CD4-positive, alpha-beta T cell treated with Interleukin-2 at 100 ng/mL for 4 hours (primary cell): ENCODE data around the gene GAB2.

Source experiments
- DNase-seq: peaks from one replicate; pipeline ENCODE4 v3.0.0-alpha.2; 2020; ENCODE audit warnings: low spot score

The GAB2 gene

DNA sequence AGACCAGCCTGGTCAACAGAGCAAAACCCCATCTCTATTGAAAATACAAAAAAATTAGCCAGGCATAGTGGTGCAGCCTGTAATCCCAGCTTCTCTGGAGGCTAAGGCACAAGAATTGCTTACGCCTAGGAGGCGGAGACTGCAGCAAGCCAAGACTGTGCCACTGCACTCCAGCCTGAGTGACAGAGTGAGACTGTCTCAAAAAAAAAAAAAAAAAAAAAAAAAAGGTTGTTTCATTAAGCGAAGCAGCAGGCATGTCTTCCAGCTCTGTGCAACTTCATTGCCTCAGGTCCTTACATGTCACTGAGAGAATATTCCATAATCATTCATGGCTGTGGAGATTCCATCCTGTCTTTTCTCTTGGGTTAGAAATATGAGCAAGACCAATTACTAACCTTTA, 16.9 kb downstream of the GAB2 start:
- DNase-seq, result no peak

DNA sequence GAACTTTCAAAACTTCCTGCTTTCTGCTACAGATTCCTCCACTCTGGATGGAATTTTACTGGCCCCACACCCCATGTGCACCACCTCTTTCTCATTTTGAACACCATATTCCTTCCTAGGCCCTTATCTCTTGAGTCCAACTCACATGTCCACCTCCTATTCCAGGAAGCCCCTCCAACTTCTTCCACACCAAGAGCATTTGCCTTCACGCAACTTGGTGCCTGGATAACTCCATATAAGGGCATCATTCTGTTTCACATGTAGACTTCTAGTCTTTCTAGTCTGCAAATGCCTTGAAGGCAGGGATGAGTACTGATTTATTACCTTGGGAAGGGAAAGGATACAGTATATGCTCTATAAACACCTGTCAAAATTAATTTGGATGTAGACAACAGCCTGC, 17.5 kb downstream of the GAB2 start:
- DNase-seq, result no peak

DNA sequence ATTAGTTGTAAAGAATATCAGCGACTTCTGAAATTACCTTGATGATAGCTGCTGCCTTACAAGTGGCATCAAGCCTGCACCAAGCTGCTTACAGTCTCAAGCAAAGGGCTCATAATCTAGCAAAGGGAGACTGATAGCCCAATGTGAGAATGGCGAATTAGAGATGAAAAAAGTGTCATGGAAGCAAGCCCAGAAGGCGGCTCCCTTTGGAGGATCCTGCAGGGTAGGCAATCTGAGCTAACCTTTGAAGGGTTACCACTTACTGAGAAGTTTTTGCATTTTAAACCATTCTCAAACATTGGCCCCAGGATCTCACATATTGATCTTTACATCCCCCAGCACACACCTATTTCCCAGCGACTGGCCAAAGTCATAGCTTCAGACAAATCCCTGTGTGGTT, 18.5 kb downstream of the GAB2 start:
- no peak for DNase-seq

DNA sequence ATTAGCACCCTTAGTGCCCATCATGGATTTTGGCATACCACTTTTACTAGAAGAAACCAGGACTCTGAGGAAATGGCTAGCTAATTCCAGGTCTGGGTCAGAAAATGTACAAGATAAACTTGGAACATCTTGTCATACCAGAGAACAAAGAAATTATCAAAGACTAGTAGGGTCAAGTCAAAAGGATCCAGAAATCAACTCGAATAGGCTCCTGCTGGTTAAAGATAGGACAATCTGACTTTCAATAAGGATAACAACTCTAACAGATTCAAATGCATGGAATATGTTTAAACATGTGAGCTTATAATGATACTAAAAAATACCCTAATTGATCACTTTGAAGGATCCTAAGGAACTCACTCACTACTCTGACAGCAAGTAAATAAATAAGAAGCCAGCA, 18.9 kb downstream of the GAB2 start:
- DNase-seq, result no peak

DNA sequence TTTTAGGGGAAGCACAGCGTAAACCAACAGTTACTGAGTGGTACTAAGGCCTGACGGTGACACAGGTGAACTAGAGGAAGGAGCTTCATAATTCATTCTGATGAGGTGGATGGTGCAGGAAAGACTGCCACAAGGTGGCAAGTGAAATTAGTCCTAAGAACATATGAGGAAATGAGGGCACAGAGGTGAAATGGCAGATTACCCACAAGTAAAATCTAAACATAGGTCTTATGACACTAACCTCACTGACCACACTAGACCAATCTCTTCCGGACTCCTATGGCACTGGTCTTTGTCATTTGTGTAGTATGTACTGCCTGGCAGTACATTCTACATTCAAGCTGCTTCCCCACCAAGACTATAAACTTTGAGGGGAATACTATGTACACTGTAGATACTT, 20.2 kb downstream of the GAB2 start:
- no peak for DNase-seq

DNA sequence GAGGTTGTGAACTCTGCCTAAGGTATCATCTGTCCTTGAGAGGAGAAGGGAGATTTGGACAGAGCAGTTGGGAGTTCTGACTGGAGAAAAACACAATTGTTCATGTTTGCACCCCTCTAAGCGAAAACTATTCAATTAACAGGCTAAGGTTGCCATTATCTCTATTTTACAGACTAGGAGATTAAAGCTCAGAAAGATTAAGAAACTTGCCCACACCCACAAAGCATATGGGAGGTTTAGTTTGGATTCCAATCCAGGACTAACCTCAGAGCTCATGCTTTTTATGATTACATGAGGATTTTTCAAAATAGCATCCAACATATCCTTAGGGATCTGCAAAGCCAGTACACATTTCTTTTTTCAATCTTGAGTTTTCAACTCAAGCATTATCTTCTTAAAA, 22.0 kb downstream of the GAB2 start:
- no peak for DNase-seq

DNA sequence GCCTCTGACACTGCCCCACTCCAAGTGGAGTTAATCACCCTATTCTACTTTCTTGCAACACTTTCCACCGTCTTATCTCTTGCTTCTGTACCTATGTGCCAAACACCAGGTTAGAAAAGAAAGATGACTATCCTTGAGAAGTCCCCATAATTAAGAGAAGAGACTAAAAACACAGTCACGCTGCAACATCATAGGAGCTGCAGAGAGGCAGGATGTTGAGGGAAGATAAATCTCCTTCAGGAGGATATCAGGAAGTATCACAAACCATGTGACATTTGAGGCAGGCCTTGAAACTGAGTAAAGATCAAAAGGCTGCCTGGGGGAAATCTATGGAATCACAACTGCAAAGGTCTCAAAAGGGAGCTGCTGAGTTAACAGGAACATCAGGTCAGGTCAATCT, 24.8 kb downstream of the GAB2 start:
- DNase-seq, result no peak

DNA sequence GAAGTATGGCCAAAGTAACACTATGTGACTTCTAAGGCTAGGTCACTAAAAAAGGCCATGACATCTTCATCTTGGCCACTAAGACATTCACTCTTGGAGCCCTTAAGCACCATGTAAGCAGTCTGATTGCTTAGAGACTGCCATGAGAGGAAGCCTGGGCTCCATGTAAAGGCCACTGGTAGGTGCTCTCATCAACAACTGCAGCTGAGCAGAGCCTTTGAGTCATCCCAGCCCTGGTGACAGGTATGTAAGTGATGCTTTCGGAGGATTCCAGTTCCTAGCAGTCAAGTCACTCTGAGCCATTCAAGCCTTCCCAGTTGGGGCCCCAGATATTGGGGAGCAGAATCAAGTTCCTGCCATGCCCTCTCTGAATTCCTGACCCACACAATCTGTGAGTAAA, 26.2 kb downstream of the GAB2 start:
- no peak for DNase-seq

DNA sequence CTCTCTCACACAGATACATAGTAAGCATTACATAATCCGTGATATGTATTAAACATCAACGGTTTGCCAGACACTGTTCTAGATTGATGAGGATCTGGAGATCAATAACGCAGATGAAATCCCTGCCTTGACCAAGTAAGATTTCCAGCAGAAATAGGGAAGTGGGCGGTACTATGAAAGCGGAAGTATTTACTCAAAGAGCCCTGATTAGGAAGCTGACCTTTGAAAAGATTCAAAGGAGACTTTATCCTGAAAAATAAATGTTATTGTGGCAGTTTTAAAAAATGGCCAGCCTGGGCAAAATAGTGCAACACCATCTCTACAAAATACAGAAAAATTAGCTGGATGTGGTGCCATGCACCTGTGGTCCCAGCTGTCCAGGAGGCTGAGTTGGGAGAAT, 26.8 kb downstream of the GAB2 start:
- DNase-seq, result no peak

DNA sequence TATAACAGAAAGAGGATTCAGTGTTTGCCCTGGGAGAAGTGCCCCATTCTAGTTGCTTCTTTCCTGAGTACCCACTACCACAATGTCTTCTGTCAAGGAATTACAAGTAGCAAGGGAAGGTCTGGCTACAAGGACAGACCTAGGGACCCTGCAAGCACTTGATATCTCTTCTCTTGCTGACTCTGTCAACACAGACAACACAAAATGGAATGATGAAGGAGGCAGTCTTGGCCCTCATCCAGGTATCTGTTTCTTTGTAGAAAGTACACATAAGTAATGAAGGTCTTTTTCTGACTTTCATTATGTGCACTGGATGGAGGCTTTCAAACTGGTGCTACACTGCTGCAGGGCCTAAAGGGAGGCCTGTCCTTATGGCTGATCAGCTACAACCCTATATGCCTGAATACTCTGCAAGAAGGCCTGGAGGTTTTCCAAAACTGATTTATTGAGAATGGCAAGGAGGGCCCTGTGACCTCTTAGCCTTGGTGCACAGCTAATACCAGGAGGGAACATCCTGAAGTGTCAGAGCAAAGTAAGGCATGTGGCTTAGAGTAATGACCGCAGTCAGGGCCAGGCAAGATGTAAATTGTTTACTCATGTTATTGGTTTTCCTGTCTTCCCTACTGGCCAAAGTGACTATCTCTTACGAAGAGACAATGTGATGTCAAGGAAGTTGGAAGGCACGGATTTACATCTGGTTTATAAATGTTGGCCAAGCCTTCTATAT, 31.2 kb downstream of the GAB2 start:
- DNase-seq, result no peak

DNA sequence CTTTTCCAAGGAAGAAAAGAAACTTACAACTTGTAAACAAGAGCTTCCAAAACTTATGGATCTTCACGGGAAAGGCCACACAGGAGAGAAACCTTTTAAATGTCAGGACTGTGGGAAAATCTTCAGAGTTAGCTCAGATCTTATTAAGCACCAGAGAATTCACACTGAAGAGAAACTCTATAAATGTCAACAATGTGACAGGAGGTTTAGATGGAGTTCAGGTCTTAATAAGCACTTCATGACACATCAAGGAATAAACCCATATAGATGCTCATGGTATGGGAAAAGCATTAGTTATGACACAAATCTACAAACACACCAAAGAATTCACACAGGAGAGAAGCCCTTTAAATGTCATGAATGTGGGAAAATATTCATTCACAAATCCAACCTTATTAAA, 32.4 kb downstream of the GAB2 start:
- DNase-seq, result no peak

DNA sequence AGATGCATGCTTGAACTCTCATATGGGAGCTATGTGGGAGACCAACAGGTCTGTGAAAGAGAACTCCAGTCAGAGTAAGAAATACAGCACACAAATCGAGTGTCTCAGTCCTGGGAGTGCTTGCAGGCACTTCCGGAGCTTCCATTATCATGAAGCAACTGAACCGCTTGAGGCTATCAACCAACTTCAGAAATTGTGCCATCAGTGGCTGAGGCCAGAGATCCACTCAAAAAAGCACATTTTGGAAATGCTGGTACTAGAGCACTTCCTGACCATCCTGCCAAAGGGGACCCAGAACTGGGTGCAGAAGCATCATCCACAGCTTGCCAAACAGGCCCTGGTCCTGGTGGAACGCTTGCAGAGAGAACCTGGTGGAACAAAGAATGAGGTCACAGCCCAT, 33.4 kb downstream of the GAB2 start:
- DNase-seq, result no peak

DNA sequence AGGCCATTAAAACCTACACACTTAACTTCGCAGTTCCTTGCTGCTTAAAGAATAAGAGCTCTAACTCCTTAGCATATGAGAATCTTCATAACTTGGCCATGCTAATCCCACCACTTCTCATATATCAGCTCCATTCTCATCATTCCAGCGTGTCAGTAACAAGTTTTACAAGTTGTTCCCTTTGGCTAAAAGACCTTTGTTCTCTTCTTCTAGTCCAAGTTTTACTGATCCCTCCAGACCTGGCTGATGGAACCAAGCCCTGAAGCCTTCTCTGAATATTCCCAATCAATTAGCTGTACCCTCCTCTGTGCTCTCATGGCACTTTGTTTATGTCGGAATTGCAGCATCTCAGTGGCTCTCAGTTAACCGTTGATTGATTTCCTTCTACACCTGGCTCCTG, 35.8 kb downstream of the GAB2 start:
- no peak for DNase-seq

DNA sequence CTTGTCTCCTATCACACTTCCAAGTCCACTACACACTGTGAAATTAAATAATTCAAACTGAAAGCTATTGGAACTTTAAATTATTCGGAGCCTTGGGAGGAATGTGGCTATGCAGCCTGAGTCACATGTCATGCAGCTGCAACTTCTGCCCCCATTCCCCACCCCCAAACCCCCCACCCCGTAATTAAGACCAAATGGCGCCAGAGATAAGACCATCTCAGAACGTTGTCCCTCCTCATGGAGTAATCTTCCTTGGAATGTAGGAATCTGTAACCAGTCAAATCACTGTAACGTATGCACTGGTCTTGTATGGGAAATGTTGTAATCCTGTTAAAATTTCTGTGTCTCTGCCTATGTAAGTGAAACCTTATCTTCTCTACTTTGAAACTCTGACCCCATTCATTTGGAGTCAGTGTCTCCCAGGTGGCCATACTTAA, 37.0 kb downstream of the GAB2 start:
- no peak for DNase-seq

DNA sequence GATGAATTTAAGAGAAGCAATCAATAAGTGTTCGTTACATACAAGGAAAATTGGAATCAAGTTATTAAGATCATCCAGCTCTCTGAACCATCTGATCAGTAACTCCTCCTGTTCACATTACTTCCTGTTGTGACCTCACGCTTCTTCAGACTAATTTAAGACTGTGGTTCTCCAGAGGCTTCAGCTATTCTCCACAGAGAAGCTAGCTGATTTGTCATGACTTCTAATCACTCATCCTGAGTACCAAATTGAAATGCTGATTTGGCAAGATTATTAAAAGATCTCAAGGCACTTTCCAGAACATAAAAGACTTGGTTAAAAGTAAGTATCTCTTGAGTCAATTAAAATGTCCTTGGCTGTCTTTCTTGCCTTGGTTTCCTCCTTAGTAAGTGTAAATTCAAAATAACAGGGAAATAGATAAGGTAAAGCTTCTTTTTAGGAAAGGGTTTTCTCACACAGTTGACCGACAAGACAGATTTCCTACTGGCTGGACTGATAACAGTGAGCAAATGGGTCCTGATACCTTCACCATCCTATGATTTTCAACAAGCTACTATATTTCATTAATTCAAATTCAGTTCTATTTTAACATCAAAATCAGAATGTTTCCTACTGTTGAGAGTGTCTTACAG, 38.5 kb downstream of the GAB2 start:
- DNase-seq, result peak; percentile 15

DNA sequence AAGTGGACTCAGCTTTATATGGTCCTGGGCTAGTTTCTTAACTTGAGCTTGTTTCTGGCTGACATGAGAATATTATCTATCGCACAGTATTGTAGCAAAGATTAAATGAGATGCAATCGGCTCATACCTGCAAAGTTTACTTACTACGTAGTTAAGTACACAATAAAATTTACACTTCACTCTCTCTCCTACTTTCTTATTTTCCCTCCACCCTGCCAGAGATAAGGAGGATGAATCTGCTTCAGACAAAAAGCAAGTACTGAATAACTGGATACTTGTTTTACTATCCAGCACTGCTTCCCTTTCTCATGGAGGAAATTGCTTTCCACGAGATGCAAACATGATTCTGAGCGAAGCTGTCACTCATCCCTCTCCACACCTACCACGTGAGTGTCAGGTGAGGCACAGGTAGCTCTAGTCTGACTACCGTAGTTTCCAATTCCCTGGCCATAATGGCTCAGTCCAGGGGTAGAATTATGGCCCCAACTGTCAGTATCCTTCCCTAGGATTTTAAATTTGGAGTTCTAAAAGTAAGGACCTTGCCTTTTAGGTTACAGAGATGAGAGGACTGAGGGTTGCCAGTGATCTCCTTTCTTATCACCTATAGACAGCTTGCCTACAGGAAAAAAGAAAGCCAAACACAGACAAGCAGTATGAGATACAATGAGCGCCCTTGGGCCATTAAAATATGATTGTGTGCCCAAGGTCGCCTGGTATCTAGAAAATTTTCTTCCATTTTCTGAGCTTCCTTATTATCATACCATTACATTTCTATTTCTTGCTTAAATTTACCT, 39.8 kb downstream of the GAB2 start:
- DNase-seq, result no peak

DNA sequence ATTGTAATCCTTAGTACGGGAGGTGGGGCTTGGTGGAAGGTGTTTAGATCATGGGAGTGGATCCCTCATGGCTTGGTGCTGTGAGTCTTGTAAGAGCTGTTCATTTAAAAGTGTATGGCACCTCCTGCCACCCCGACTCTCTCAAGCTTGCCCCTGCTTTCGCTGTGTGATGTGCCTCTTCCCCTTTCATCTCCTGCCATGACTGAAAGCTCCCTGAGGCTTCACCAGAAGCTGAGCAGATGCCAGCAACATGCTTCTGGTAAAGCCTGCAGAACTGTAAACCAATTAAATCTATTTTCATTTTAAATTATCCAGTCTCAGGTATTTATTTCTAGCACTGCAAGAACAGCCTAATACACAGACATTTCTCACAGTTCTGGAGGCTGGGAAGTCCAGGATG, 40.8 kb downstream of the GAB2 start:
- no peak for DNase-seq

DNA sequence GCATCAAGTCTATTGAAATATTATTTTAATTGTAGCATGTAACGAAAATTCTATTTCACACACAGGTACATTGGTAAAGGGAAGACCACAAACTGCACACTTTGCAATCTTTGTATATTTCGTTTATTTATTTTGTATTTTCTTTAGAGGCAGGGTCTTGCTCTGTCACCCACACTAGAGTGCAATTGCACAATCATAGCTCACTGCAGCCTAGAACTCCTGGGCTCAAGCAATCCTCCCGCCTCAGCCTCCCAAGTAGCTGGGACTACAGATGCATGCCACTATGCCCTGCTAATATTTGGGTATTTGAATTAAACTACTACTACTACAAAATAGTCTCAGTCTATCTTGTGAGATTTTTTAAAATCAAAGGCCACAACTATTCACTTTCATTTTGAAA, 42.7 kb downstream of the GAB2 start:
- no peak for DNase-seq

DNA sequence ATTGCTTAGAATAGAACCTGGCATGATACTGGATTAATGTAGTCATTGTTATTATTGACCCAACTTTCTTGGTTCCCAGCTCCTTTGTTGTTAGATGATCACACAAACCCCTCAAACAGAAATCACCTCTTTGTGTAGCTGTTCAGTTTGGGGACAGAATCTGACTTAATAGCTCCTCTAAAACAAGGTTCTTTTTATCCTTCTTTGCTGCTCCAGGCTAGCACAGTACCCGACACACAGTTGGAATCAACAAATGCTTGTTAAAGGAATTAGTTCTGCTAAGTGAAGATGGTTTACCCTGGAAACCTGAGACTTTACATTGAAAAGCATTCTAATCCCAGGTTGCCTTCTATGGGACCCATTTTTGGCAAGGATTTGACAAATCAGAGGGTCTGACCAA, 43.9 kb downstream of the GAB2 start:
- DNase-seq, result no peak

DNA sequence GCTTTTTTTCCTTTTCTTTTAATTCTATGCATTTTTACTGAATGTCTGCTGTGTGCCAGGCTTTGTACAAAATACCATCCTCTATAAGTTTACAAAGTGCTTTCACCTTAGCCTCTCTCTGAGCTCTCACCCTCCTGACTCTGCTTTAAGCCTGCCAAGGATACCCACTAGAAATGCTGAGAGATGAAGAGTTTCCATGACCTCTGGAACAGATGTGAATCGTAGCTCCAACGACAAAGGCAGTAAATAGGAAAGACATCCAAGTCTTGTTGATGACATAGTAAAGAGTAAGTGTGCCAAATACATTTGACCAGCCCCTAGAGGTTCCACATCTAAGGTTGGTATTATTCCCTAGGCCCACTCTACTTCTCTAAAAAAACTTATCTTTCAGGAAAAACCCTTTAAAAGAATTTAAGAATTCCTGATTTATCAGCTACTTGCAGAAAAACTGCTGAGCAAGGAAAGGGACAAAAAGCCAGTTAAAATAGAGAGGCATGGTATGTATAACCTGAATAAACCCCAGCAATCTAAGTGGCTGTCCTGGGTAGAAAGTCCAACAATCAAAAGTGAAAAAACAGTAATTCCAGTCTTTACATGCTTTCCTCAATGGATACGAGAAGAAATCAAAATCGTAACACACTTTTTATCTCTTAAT, 45.4 kb downstream of the GAB2 start:
- DNase-seq, result no peak

DNA sequence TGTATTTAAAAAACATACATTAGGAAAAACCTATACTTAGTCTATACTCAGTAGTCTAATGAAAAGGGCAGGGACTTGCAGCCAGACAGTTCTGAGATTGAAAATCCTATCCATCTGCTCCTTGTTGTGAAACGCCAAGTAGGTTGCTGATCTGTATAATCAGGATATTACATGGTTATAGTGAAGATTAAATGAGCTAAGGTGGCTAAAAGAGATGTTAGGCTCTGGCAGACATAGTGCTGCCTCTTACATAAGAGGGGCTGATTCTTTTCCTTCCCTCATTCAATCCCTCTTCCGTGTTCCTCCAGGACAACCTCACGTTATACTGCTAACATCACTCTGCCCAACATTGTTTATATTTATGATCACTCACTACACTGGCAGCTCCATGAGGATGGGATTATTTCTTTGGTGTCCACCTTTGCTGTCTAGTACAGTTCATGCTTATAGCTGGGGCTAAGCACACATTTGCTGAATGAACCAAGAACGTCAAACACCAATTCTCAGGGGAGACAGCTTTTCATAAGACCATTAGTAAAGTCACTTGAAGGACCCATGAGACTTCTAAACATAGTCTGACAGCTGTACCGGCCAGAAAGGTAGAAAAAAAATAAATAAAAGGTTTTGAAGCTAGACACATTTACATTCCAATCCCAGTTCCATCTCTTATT, 46.3 kb downstream of the GAB2 start:
- no peak for DNase-seq
